Stimulated activated CD8-positive, alpha-beta memory T cell treated with anti-CD3 and anti-CD28 coated beads, Interleukin-12 subunit alpha, Interleukin-12 subunit beta, amount 100 ng/mL, for 24 hours (primary cell): ENCODE results near the gene AIFM3.
"Not testable (repeated sequence)": the region's sequence is repeated elsewhere in the genome, so short reads cannot be mapped to it uniquely, and the experiment has no call there.

Source experiments
- DNase-seq: peaks from one replicate; pipeline ENCODE4 v3.0.0-alpha.2; 2020; ENCODE audit errors: extremely low read depth

The AIFM3 gene

GRCh38 chr22:20966883-20967696 lies at the start of gene AIFM3:
Gene AIFM3 (plus strand): TSS chr22:20967255. CDS start chr22:20967945, 690 bp downstream.
- no peak for DNase-seq

GRCh38 chr22:20918663-20919218 lies 48.3 kb upstream of the AIFM3 start:
- DNase-seq, result no peak

GRCh38 chr22:20919718-20920117 lies 47.3 kb upstream of the AIFM3 start:
- DNase-seq, result no peak

- no peak for DNase-seq
These were observed 46.2 kb upstream of the AIFM3 start for GRCh38 chr22:20920881-20921203.

GRCh38 chr22:20922141-20922751 lies 44.8 kb upstream of the AIFM3 start:
- DNase-seq, result no peak

GRCh38 chr22:20926243-20926642 lies 40.8 kb upstream of the AIFM3 start:
- no peak for DNase-seq

- no peak for DNase-seq
These were observed 39.0 kb upstream of the AIFM3 start for GRCh38 chr22:20927940-20928572.

GRCh38 chr22:20928573-20928967 lies 38.5 kb upstream of the AIFM3 start:
- no peak for DNase-seq

GRCh38 chr22:20930004-20930403 lies 37.1 kb upstream of the AIFM3 start:
- no peak for DNase-seq

GRCh38 chr22:20930435-20930834 lies 36.6 kb upstream of the AIFM3 start:
- not testable (repeated sequence) for DNase-seq

- DNase-seq, result no peak
These were observed 35.9 kb upstream of the AIFM3 start for GRCh38 chr22:20931126-20931654.

GRCh38 chr22:20933910-20934309 lies 33.1 kb upstream of the AIFM3 start:
- no peak for DNase-seq

- not testable (repeated sequence) for DNase-seq
These were observed 32.0 kb upstream of the AIFM3 start for GRCh38 chr22:20935049-20935448.

GRCh38 chr22:20935780-20936539 lies 31.1 kb upstream of the AIFM3 start:
- DNase-seq, result not testable (repeated sequence)

GRCh38 chr22:20937031-20937793 lies 29.8 kb upstream of the AIFM3 start:
- no peak for DNase-seq

GRCh38 chr22:20937794-20938671 lies 29.0 kb upstream of the AIFM3 start:
- DNase-seq, result no peak

GRCh38 chr22:20939457-20940185 lies 27.4 kb upstream of the AIFM3 start:
- not testable (repeated sequence) for DNase-seq

GRCh38 chr22:20940186-20940651 lies 26.8 kb upstream of the AIFM3 start:
- no peak for DNase-seq

GRCh38 chr22:20940904-20941385 lies 26.1 kb upstream of the AIFM3 start:
- no peak for DNase-seq
